CD14-positive monocyte (primary cell): Measurements from ENCODE around the gene ESRP2. TPM values are rescaled to one million over a fixed set of nuclear protein-coding genes. Genes with fewer than 3 reads are reported as not detected.

ENCODE experiments used
- DNase-seq, 3 donors: peaks; one replicate each; pipeline ENCODE4 v3.0.0-alpha.2; 2011 to 2022
- H2AFZ ChIP-seq: 2 replicates; pipeline ENCODE4 v1.6.0; 2012; ENCODE audit warnings: mild to moderate bottlenecking, low read depth, low read length, inconsistent platforms; ENCODE audit not compliant: insufficient read depth, poor library complexity, severe bottlenecking
- H3K27ac ChIP-seq, 2 donors: 1 replicate in 1 of 2; 2 replicates in 1 of 2; pipeline ENCODE4 v1.5.1; 2012 to 2013; ENCODE audit warnings: low read length in 2 of 2, control low read depth in 1 of 2, inconsistent platforms in 1 of 2, low read depth in 1 of 2, mild to moderate bottlenecking in 1 of 2
- H3K27me3 ChIP-seq, 2 donors: one replicate each; pipeline versions ENCODE4 v1.6.0 to v1.6.1; 2011 to 2013; ENCODE audit warnings: low read length in 2 of 2; ENCODE audit not compliant: control insufficient read depth in 2 of 2, insufficient read depth in 2 of 2
- H3K36me3 ChIP-seq, 2 donors: replicated peaks in 1 of 2; 1 replicate in 1 of 2; 2 replicates in 1 of 2; pipeline versions ENCODE4 v1.5.1 to v1.6.1; 2012 to 2013; ENCODE audit warnings: low read length in 2 of 2, control low read depth in 1 of 2, inconsistent platforms in 1 of 2, mild to moderate bottlenecking in 1 of 2; ENCODE audit not compliant: insufficient read depth in 2 of 2, control insufficient read depth in 1 of 2
- H3K4me1 ChIP-seq, 2 donors: 1 replicate in 1 of 2; 2 replicates in 1 of 2; pipeline versions ENCODE4 v1.5.1 to v1.6.1; 2012 to 2013; ENCODE audit warnings: low read length in 2 of 2, control low read depth in 1 of 2, inconsistent platforms in 1 of 2, mild to moderate bottlenecking in 1 of 2, moderate library complexity in 1 of 2; ENCODE audit not compliant: insufficient read depth in 2 of 2, control insufficient read depth in 1 of 2
- H3K4me2 ChIP-seq: replicated peaks from 2 replicates; pipeline ENCODE3; 2012; ENCODE audit warnings: low read length, moderate library complexity, mild to moderate bottlenecking; ENCODE audit not compliant: poor library complexity, severe bottlenecking; ENCODE audit errors: extremely low read depth
- H3K4me3 ChIP-seq, 3 experiments: fragments of 200-600 bp in 1 of 3; sonication (generic) in 1 of 3; replicated peaks in 1 of 3; 1 replicate in 2 of 3; 2 replicates in 1 of 3; pipeline ENCODE4 v1.5.1; 2011 to 2013; ENCODE audit warnings: low read length in 3 of 3, mild to moderate bottlenecking in 3 of 3, control low read depth in 2 of 3, low read depth in 2 of 3, inconsistent platforms in 1 of 3, moderate library complexity in 1 of 3
- H3K79me2 ChIP-seq: 2 replicates; pipeline ENCODE4 v1.6.0; 2012; ENCODE audit warnings: mild to moderate bottlenecking, control low read depth, inconsistent platforms, low read length, moderate library complexity; ENCODE audit not compliant: insufficient read depth
- H3K9ac ChIP-seq: 2 replicates; pipeline ENCODE4 v1.6.0; 2017; ENCODE audit warnings: low read length, mild to moderate bottlenecking; ENCODE audit not compliant: insufficient read depth, poor library complexity, severe bottlenecking
- H3K9me3 ChIP-seq, 2 donors: replicated peaks in 1 of 2; 1 replicate in 1 of 2; 2 replicates in 1 of 2; pipeline versions ENCODE4 v1.5.1 to v1.6.1; 2012 to 2013; ENCODE audit warnings: low read length in 2 of 2, control low read depth in 1 of 2; ENCODE audit not compliant: control insufficient read depth in 1 of 2, insufficient read depth in 1 of 2
- H4K20me1 ChIP-seq: 2 replicates; pipeline ENCODE4 v1.6.0; 2012; ENCODE audit warnings: mild to moderate bottlenecking, low read length, control low read depth, moderate library complexity; ENCODE audit not compliant: insufficient read depth
- H3K27ac Mint-ChIP-seq, 7 donors: one replicate each; pipeline ENCODE4 v1.8.0; 2020; ENCODE audit warnings: mild to moderate bottlenecking in 7 of 7, mixed read lengths in 7 of 7, moderate library complexity in 6 of 7, inconsistent platforms in 2 of 7
- H3K27me3 Mint-ChIP-seq, 3 donors: one replicate each; pipeline ENCODE4 v1.8.0; 2021 to 2022; ENCODE audit warnings: low read depth in 3 of 3, mild to moderate bottlenecking in 3 of 3, mixed read lengths in 3 of 3, moderate library complexity in 3 of 3, inconsistent platforms in 1 of 3
- H3K36me3 Mint-ChIP-seq, 2 donors: one replicate each; pipeline ENCODE4 v1.8.0; 2020; ENCODE audit warnings: mixed read lengths in 2 of 2, inconsistent platforms in 1 of 2, mild to moderate bottlenecking in 1 of 2
- H3K4me1 Mint-ChIP-seq: one replicate; pipeline ENCODE4 v1.8.0; 2020; ENCODE audit warnings: mild to moderate bottlenecking, mixed read lengths
- H3K4me3 Mint-ChIP-seq, 2 donors: one replicate each; pipeline ENCODE4 v1.8.0; 2020; ENCODE audit warnings: mild to moderate bottlenecking in 2 of 2, mixed read lengths in 2 of 2, moderate library complexity in 1 of 2
- H3K9me3 Mint-ChIP-seq, 7 donors: one replicate each; pipeline ENCODE4 v1.8.0; 2020 to 2022; ENCODE audit warnings: mixed read lengths in 7 of 7, mild to moderate bottlenecking in 6 of 7, moderate library complexity in 6 of 7, inconsistent platforms in 2 of 7
- CTCF ChIP-seq: fragments of 200-600 bp; IDR thresholded peaks from one replicate; pipeline ENCODE4 v1.8.0; 2022; ENCODE audit warnings: antibody characterized with exemption, mild to moderate bottlenecking
- WGBS: methylation state at CpG from one replicate; pipeline ENCODE4 v1.1.5; 2013; ENCODE audit warnings: missing lambda C conversion rate; ENCODE audit not compliant: insufficient coverage; 5-methylcytosine and 5-hydroxymethylcytosine counted together
- intact Hi-C, 2 donors: fragments of 100-400 bp; cut with micrococcal nuclease; formaldehyde crosslinking; loops; one replicate each; pipeline versions ENCODE4 v1.15.0 to v1.15.1; 2023
- polyA plus RNA-seq, 3 donors: library from polyadenylated mRNA; depleted of rRNA in 1 of 3; unstranded in 2 of 3; stranded (reverse) in 1 of 3; fragments of 300-500 nt in 2 of 3; fragments of >200 nt in 1 of 3; fragmentation: Illumina TruSeq in 2 of 3; gene quantifications; 1 replicate in 2 of 3; 2 replicates in 1 of 3; pipeline ENCODE4 v1.2.3, GENCODE V29; 2012 to 2021

The ESRP2 gene
- polyA plus RNA-seq, 3 donors: not detected

GRCh38 chr16:68251832-68252231 is 15.9 kb upstream of the ESRP2 start:
- Mint-ChIP-seq H3K27ac (no peak overlapping the region), H3K36me3 (peaks cover 63 to 89% of the 10 kb centered on the region in 2 donors), H3K27me3 (peaks cover 0 to 2% (median 0%) of the 10 kb centered on the region in 3 donors), H3K4me1 (peaks cover 28% of the 10 kb centered on the region), H3K4me3 (no peak overlapping the region), H3K9me3 (peaks cover 0 to 2% (median 0%) of the 10 kb centered on the region in 7 donors)
- TF ChIP-seq CTCF: no peak
- Histone ChIP-seq H3K36me3 (peaks cover 55 to 77% of the 10 kb centered on the region in 2 donors), H3K27ac (no peak overlapping the region), H3K4me1 (peaks cover 20 to 23% of the 10 kb centered on the region in 2 donors), H3K79me2 (peaks cover 20% of the 10 kb centered on the region), H2AFZ (no peak overlapping the region), H3K27me3 (no peaks in the 10 kb centered on the region), H3K4me2 (no peak overlapping the region), H3K9ac (no peak overlapping the region), H3K4me3 (no peak overlapping the region), H4K20me1 (peaks cover 8% of the 10 kb centered on the region), H3K9me3 (no peaks in the 10 kb centered on the region)
- DNase-seq: no peak
- 82% methylated on average over 3 of the region's 5 CpGs for WGBS
- intact Hi-C loops: no loop called here

GRCh38 chr16:68250951-68251350 is 15.0 kb upstream of the ESRP2 start:
- peaks cover 8% of the 10 kb centered on the region for H4K20me1 ChIP-seq
- no peak overlapping the region for H2AFZ ChIP-seq
- H3K36me3 ChIP-seq: peaks cover 52 to 72% of the 10 kb centered on the region in 2 donors
- no peak for TF ChIP-seq CTCF
- no peaks in the 10 kb centered on the region for H3K9me3 ChIP-seq
- H3K79me2 ChIP-seq: peaks cover 29% of the 10 kb centered on the region
- no peak overlapping the region for H3K27ac ChIP-seq
- H3K4me3 ChIP-seq: no peak overlapping the region
- intact Hi-C loops: no loop called here
- no peaks in the 10 kb centered on the region for H3K27me3 ChIP-seq
- Mint-ChIP-seq H3K4me3 (no peak overlapping the region), H3K27ac (no peak overlapping the region), H3K27me3 (peaks cover 0 to 2% (median 0%) of the 10 kb centered on the region in 3 donors), H3K36me3 (peaks cover 56 to 80% of the 10 kb centered on the region in 2 donors), H3K9me3 (peaks cover 0 to 2% (median 0%) of the 10 kb centered on the region in 7 donors), H3K4me1 (peaks cover 34% of the 10 kb centered on the region)
- H3K4me1 ChIP-seq: peaks cover 27 to 31% of the 10 kb centered on the region in 2 donors
- no peak for DNase-seq
- H3K4me2 ChIP-seq: no peak overlapping the region
- 100% methylated on average over 2 of the region's 6 CpGs for WGBS
- H3K9ac ChIP-seq: no peak overlapping the region
